Endothelial cell of umbilical vein (primary cell): ENCODE data around the gene MOB3C.

Source experiments
- CTCF ChIP-seq, 2 donors: IDR thresholded peaks; 1 replicate in 1 of 2; 2 replicates in 1 of 2; pipeline ENCODE4 v1.5.1; 2011; ENCODE audit warnings: low read length in 2 of 2, mild to moderate bottlenecking in 2 of 2, moderate library complexity in 2 of 2, control low read depth in 1 of 2, inconsistent platforms in 1 of 2, low read depth in 1 of 2; ENCODE audit not compliant: insufficient read depth in 1 of 2; ENCODE audit errors: extremely low read depth in 1 of 2
- EZH2 ChIP-seq: IDR thresholded peaks from 2 replicates; pipeline ENCODE4 v1.6.1; 2012; ENCODE audit warnings: borderline replicate concordance, low read depth, mild to moderate bottlenecking, moderate library complexity, low read length, inconsistent platforms; ENCODE audit not compliant: severe bottlenecking
- FOS ChIP-seq: IDR thresholded peaks from 2 replicates; pipeline ENCODE4 v1.6.1; 2011; ENCODE audit warnings: mild to moderate bottlenecking, low read length, moderate library complexity, borderline replicate concordance; ENCODE audit not compliant: insufficient read depth
- GATA2 ChIP-seq: IDR thresholded peaks from 2 replicates; pipeline ENCODE4 v1.7.0; 2011; ENCODE audit warnings: low read depth, mild to moderate bottlenecking, moderate library complexity, mixed read lengths, low read length; ENCODE audit not compliant: insufficient read length, insufficient read depth
- JUN ChIP-seq: IDR thresholded peaks from 2 replicates; pipeline ENCODE4 v1.6.1; 2011; ENCODE audit warnings: borderline replicate concordance, low read depth; ENCODE audit not compliant: insufficient read length, insufficient read depth
- MYC ChIP-seq: IDR thresholded peaks from one replicate; pipeline ENCODE4 v1.6.1; 2011; ENCODE audit warnings: mild to moderate bottlenecking, low read depth, low read length
- POLR2A ChIP-seq: IDR thresholded peaks from 2 replicates; pipeline ENCODE4 v1.6.1; 2012; ENCODE audit warnings: low read depth, mild to moderate bottlenecking, control low read depth, low read length
- POLR2AphosphoS5 ChIP-seq: IDR thresholded peaks from 2 replicates; pipeline ENCODE4 v1.6.1; 2012; ENCODE audit warnings: low read depth, mild to moderate bottlenecking, control low read depth, low read length, moderate library complexity; ENCODE audit not compliant: insufficient read depth
- TF ChIP-seq, protein P1 (sequence below): IDR thresholded peaks from 2 replicates; pipeline ENCODE4 v1.6.1; 2011; ENCODE audit not compliant: insufficient read depth, insufficient read length

- TF ChIP-seq CTCF (IDR thresholded peaks at IDR 0.05; ENCODE audit: extremely low read depth in 1 of 2, insufficient read depth in 1 of 2, low read depth in 1 of 2, low read length in 2 of 2) = no peak
- TF ChIP-seq POLR2AphosphoS5 = no peak
- no peak for TF ChIP-seq POLR2A
- TF ChIP-seq JUN = no peak
- no peak for TF ChIP-seq EZH2
- no peak for TF ChIP-seq MYC
- TF ChIP-seq, protein P1, sequence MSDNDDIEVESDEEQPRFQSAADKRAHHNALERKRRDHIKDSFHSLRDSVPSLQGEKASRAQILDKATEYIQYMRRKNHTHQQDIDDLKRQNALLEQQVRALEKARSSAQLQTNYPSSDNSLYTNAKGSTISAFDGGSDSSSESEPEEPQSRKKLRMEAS = no peak
- no peak for TF ChIP-seq GATA2
- no peak for TF ChIP-seq FOS
Measured at GRCh38 chr1:46592823-46593222, 23.8 kb downstream of the MOB3C start.
